Stimulated activated effector memory CD8-positive, alpha-beta T cell treated with anti-CD3 and anti-CD28 coated beads, Interleukin-12 subunit alpha, Interleukin-12 subunit beta, amount 100 ng/mL, for 72 hours (primary cell): ENCODE data around the gene WDFY2.
"Not testable (repeated sequence)": the region's sequence is repeated elsewhere in the genome, so short reads cannot be mapped to it uniquely, and the experiment has no call there.

Source experiments
- ATAC-seq: fragments of 150-1000 bp; cut with Tn5 transposase; 2 replicates; pipeline ENCODE4 v1.10.0; 2021
- DNase-seq, 2 donors: peaks; one replicate each; pipeline ENCODE4 v3.0.0; 2021 to 2022; ENCODE audit warnings: low spot score in 2 of 2
- H3K27ac Mint-ChIP-seq: one replicate; pipeline ENCODE4 v1.8.0; 2022; ENCODE audit warnings: mild to moderate bottlenecking, mixed read lengths
- H3K36me3 Mint-ChIP-seq: one replicate; pipeline ENCODE4 v1.8.0; 2022; ENCODE audit warnings: mild to moderate bottlenecking, mixed read lengths
- H3K4me1 Mint-ChIP-seq: one replicate; pipeline ENCODE4 v1.8.0; 2022; ENCODE audit warnings: mixed read lengths
- H3K4me3 Mint-ChIP-seq: one replicate; pipeline ENCODE4 v1.8.0; 2022; ENCODE audit warnings: mild to moderate bottlenecking, mixed read lengths
- H3K9me3 Mint-ChIP-seq: one replicate; pipeline ENCODE4 v1.8.0; 2022; ENCODE audit warnings: mixed read lengths

Gene WDFY2

DNA sequence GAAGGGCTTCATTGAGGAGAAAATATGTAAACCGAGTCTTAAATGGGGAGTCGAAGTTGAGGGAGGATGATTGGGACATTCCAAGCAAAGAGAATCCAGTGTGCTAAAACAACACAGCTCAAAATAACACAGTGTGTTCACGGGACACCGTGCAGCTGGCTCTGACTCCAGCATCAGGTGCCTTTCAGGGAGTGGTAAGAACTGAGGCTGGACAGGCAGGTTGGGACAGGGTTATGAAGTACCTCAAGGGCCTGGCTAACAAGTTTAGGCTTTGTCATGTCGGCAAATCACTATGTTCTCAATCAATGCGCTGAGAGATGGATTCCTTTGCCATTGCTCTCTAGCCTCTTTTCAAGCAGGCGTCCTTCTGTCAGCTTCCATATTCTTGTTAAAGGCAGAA is 27.5 kb upstream of the WDFY2 start:
- Mint-ChIP-seq H3K4me3 (no peak overlapping the region), H3K36me3 (no peaks in the 10 kb centered on the region), H3K4me1 (peaks cover 25% of the 10 kb centered on the region), H3K27ac (no peak overlapping the region), H3K9me3 (no peaks in the 10 kb centered on the region)
- ATAC-seq (no peak), DNase-seq (no peak)

DNA sequence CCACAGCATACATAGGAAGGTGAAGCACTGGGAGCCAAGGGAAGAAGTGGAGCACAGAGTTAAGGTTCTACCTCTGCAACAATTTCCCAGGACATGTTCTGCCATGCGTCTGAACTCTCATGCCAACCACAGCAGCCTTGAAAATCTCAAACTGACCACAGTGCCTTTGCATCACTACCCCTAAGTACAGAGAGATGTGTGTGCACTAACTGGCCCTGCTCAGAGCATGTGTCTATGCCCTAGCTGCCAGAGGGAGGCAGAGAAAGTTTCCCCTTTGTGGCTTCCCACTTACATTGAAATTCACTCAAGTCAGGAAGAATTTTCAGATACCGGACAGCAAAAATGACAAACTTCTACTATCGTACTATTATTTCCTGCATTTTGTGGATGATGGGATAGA is 26.8 kb upstream of the WDFY2 start:
- H3K4me3 Mint-ChIP-seq: no peak overlapping the region
- ATAC-seq (no peak), DNase-seq (no peak)
- H3K4me1 Mint-ChIP-seq: peaks cover 32% of the 10 kb centered on the region
- no peak overlapping the region for H3K27ac Mint-ChIP-seq
- no peaks in the 10 kb centered on the region for H3K36me3 Mint-ChIP-seq
- H3K9me3 Mint-ChIP-seq: no peaks in the 10 kb centered on the region

DNA sequence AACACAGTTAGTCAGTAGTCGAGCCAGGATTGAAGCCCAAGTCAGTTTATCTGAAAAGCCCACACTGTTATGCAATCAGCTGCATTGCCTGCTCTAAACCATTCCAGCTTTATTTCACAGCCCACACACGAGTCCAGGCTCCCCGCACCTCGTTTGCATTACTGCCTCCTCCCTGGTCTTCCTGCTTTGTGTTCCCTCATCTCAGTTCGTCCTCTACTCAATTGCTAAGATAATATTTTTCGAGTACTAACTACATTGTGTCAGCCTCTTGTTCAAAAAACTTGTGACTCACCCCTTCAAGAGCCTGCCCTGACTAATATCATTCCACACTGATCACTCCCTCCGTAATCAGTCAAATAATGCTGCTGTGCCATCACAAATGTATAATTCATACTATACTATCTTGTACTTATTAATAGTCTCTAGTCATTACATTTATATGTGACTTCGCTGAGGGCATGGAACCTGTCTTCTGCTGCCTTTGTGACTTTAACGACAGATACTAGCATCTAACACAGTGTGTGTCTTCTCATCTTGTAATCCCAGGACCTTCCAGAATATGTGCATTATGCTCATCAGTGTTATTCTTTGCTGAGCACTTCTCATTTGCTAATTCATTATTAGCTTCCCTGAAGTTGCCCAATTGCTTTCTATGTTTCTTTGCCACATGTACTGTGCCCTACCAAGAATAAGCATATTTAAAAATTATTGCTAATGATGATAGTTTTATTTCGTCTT is 26.2 kb upstream of the WDFY2 start:
- ATAC-seq (peak; percentile 88), DNase-seq (no peak)
- Mint-ChIP-seq H3K27ac (no peak overlapping the region), H3K9me3 (no peaks in the 10 kb centered on the region), H3K4me3 (no peak overlapping the region), H3K36me3 (no peaks in the 10 kb centered on the region), H3K4me1 (peaks cover 36% of the 10 kb centered on the region)

DNA sequence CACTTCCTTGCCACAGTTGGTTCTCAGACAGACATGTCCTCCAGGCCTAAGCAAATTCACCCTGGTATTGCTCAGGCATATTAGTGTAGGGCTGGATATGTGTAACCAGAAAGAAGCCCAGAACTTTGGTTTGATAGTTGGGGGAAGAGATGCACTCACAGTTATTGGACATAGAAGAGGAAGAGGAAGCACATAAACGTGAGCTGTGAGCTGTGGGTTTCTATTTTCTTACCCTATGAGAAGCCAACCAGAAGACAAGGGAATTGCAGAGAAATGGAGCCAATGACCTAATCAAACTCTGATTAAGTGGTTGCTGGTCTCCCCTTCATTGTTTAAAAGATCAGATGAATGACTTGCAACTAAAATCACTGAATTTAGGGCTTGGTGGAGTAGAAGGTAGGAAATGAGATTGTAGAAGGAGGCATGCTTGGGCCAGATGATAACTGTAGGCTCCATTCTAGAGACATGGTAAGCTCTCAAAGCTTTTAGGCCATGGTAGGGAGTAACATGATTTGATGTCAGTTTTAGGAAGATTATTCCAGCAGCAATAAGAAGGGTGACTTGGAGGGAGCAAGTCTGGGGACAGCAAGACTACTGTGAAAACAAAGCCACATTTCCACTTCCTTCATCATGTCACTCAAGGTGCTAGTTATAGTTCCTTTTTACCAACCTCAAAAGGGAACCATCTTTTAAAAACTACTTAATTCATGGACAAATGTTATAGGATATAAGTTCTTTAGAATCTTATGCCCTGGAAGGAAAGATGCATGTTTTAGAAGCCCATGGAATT is 24.1 kb upstream of the WDFY2 start:
- DNase-seq: no peak
- Mint-ChIP-seq H3K9me3 (no peaks in the 10 kb centered on the region), H3K27ac (no peak overlapping the region), H3K4me3 (no peak overlapping the region), H3K36me3 (no peaks in the 10 kb centered on the region), H3K4me1 (peaks cover 42% of the 10 kb centered on the region)
- ATAC-seq: no peak

DNA sequence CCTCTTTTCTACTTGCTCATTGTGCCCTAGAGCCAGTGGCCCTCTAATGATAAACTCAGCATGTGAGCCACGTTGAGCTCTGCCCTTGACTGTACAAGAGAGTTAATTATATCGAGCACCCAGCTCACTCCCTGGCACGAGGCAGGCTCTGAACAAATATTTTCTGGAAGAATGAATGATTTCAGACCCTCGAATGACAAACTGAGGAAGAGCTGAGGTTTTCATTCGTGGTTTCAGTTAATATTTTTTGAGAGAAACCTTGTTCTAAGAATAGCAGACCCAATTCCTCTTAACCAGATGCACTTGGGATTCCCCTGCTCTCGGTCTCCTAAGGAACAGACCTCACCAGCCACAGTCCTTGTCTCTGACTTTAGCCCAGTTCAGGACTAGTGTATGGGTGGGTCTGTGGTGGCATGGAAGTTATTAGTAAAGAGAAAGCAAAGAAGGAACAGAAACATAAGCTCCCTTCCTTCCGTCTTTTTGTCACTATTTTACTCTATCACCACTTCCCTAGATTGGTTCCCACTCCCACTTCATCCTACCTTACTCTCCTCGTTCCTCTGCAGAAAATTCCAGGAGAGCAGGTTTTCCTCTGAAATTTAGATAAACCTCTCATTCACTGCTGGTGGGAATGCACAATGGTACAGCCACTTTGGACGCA is 22.1 kb upstream of the WDFY2 start:
- Mint-ChIP-seq H3K9me3 (no peaks in the 10 kb centered on the region), H3K36me3 (no peaks in the 10 kb centered on the region), H3K4me1 (peaks cover 42% of the 10 kb centered on the region), H3K27ac (peak overlapping the region; percentile 36), H3K4me3 (peak overlapping the region; percentile 13)
- peak; percentile 85 for ATAC-seq
- no peak for DNase-seq

DNA sequence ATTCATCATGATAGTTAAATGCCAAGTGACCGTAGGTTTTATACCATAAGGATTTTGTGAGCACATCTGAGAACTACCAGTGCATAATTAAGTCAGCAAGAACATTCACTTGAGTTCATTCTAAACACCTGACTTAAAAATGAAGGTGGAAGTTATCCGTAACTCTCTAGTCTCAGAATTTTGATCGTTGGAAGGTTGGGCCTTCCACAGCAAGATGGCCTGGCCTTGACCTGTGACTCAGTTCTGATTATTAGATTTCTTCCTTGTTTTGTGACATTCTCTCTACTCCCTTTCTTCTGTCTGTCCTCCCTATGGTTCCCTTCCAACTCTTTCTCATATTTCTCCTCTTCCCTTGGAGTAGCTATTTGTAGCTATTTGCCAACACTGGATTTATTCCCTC is 20.0 kb upstream of the WDFY2 start:
- Mint-ChIP-seq H3K4me3 (no peak overlapping the region), H3K36me3 (no peaks in the 10 kb centered on the region), H3K9me3 (peaks cover 2% of the 10 kb centered on the region), H3K4me1 (peaks cover 36% of the 10 kb centered on the region), H3K27ac (no peak overlapping the region)
- DNase-seq: no peak
- ATAC-seq: no peak

DNA sequence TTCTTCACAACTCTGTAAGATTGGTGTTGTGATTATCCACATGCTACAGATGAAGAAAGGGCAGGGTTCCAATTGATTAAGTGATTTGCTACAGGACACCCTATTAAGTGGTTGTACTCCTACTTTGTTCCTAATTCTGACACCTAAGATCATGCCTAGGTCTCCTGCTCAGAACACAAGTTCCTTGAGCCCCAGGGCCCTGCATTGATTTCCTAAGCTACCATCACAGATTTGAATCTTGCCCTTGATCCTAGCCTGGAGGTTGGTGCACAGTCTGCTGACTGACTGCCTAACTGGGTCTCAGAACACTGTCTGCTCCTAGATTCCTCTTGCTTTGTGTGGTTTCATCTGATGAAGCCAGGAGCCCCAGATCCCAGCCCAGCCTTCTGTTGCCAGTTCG is 19.6 kb upstream of the WDFY2 start:
- H3K36me3 Mint-ChIP-seq: no peaks in the 10 kb centered on the region
- peaks cover 35% of the 10 kb centered on the region for H3K4me1 Mint-ChIP-seq
- ATAC-seq (no peak), DNase-seq (no peak)
- H3K9me3 Mint-ChIP-seq: peaks cover 2% of the 10 kb centered on the region
- H3K27ac Mint-ChIP-seq: no peak overlapping the region
- no peak overlapping the region for H3K4me3 Mint-ChIP-seq

DNA sequence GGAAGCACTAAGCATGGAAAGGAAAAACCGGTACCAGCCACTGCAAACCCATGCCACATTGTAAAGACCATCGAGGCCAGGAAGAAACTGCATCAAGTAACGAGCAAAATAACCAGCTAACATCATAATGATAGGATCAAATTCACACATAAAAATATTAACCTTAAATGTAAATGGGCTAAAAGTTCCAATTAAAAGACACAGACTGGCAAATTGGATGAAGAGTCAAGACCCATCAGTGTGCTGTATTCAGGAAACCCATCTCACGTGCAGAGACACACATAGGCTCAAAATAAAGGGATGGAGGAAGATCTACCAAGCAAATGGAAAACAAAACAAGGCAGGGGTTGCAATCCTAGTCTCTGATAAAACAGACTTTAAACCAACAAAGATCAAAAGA is 15.3 kb upstream of the WDFY2 start:
- DNase-seq, H3K9me3 Mint-ChIP-seq, H3K4me3 Mint-ChIP-seq, H3K36me3 Mint-ChIP-seq, H3K27ac Mint-ChIP-seq, ATAC-seq, H3K4me1 Mint-ChIP-seq: not testable (repeated sequence)

DNA sequence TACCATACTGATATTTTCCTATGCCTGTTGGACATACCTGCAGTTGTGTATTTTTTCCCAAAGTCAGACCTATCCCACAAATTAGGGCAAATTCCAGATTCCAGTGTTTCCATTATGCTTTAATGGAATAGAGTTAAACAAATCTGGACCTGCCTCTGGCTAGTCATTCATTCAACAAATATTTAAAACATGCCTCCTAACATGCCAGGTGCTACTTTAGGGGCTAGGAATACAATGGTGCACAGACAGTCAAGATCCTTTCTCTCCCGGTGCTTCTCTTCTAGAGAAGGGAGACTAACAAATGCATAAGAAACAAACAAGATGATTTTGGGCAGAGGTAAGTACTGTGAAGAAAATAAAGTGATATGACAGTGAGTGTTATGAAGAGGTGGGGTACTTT is 7.5 kb upstream of the WDFY2 start:
- Mint-ChIP-seq H3K36me3 (no peaks in the 10 kb centered on the region), H3K4me3 (no peak overlapping the region), H3K27ac (no peak overlapping the region), H3K4me1 (no peaks in the 10 kb centered on the region), H3K9me3 (no peaks in the 10 kb centered on the region)
- no peak for DNase-seq
- ATAC-seq: no peak

DNA sequence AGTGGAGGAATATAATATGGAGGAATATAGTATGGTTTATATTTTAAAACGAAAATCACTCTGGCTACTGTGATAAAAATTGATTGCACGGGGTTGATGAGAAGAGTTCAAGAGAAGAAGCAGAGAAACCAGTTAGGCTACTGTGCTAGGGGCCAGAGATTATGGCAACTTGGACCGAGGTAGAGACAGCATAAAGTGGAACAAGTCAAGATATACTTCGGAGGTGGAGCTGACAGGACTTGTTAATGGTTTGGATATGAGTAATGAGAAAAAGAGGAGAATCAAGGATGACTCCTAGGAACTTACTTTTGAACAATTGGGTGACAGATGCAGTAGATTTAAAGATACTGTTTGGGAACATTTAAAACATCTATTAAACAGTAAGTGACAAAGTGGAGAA is 6.6 kb upstream of the WDFY2 start:
- H3K27ac Mint-ChIP-seq: no peak overlapping the region
- no peaks in the 10 kb centered on the region for H3K4me1 Mint-ChIP-seq
- ATAC-seq (no peak), DNase-seq (no peak)
- H3K9me3 Mint-ChIP-seq: no peaks in the 10 kb centered on the region
- H3K4me3 Mint-ChIP-seq: no peak overlapping the region
- H3K36me3 Mint-ChIP-seq: no peaks in the 10 kb centered on the region

DNA sequence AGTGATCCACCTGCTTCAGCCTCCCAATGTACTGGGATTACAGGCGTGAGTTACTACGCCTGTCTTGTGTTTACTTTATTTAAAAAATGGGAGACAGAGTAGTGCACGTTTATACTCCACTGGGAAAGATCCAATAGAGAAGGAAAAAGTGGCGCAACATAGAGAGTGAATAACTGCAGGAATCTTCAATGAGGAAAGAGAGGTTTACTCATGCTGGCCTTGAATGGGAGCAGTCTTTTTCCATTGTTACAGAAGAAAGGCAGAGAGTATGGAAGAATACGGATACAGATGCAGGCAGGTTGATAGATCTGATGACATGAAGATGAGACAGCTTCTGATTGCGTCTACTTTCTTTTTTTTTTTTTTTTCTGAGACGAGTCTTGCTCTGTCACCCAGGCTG is 4.6 kb upstream of the WDFY2 start:
- ATAC-seq (no peak), DNase-seq (no peak)
- Mint-ChIP-seq H3K4me1 (no peaks in the 10 kb centered on the region), H3K9me3 (no peaks in the 10 kb centered on the region), H3K27ac (no peak overlapping the region), H3K4me3 (no peak overlapping the region), H3K36me3 (peaks cover 7% of the 10 kb centered on the region)

DNA sequence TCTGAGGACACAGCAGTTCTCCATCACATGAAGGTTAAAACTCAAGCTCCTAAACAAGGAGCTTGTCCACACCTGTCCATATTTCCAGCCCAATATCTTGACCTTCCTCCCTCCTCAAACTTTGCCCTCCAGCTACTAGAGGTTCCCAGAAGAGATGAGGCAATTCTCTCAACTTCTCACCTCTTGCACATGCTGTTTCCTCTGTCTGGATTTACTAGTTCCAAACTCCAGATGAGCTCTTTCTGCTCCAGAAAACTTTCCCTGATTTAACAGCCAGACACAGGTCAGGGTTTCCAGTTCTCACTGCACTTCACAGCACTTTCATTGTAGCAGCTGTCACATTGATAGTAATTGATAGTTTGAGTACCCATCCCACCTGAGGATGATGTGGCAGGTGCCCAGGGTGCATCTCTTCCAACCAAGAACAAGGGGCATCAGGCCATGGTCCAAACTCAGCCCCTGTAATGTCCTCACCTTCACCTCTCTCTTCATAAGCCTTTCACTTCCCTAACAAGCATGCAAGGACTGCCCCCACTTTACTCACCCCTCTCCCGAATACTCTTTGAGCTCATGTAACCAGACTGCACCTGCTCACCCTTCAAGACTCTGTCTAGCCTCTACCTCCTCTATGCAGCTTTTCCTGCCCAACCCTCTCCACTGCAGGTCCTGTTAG is 3.0 kb upstream of the WDFY2 start:
- no peak for ATAC-seq
- DNase-seq: no peak
- no peak overlapping the region for H3K27ac Mint-ChIP-seq
- no peaks in the 10 kb centered on the region for H3K4me1 Mint-ChIP-seq
- H3K36me3 Mint-ChIP-seq: peaks cover 7% of the 10 kb centered on the region
- H3K4me3 Mint-ChIP-seq: no peak overlapping the region
- H3K9me3 Mint-ChIP-seq: no peaks in the 10 kb centered on the region

DNA sequence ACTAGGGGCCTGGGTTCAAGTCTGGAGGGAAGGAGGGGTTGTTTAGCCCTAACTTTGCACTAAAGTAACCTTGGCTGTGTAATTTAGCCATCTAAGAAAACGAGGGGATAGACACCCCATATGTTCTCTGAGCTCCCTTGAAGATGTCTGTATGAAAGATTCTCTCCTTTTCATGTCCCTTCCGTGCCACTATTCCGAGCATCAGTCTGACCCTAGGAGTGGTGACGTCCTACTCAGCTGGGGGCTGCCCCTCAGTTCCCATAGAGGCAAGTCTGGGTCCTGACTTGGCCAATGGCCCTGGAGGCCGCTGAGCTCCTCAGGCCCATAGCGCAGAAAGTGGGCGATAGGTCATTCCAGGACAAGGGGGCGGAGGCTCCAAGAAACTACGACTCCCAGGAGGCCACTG is 790 bp upstream of the WDFY2 start:
- Mint-ChIP-seq H3K4me1 (peaks cover 14% of the 10 kb centered on the region), H3K9me3 (no peaks in the 10 kb centered on the region), H3K36me3 (peaks cover 7% of the 10 kb centered on the region), H3K27ac (peak overlapping the region; percentile 91), H3K4me3 (peak overlapping the region; percentile 76)
- ATAC-seq (no peak), DNase-seq (no peak)

DNA sequence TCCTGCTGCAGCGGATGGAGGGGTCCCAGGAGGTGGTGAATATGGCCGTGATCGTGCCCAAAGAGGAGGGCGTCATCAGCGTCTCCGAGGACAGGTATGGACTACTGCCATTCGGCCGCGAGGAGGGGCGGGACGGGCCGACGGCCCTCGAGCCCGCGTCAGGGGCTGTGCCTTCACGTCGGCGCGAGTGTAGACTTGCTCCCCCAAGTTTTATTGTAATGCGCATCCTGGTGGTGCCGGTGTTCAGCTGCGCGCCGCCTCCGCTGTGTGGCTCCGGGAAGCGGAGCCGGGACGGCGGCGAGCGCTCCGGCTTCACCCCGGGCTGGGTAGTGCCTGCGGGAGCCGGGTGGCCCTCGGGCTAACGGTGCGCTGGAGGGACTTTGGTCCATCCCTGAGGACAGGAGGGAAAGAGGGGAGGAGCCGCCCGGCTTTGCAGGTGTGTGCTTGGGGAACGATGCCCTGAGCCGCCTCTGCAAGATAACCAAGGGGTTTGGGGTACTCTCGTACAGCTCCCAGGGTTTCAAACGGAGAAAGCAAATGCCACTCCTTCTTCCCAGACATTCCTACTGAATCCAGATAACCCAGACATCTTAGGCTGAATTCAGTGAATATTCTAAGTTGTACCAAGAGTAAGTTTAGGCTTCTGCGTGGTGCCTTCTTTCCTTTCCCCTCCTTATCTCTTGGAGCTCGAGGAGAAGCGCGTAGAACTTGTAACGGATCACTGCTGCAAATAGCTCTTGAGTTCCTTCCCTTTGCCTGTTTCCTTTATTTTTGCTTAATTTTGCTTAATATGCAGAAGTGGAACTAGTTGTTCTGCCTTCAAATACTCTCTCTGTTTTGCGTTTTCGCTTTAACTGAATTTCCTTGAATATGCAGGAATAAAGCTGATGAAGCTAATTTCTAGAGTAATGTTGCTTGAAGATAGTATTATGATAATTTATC is 740 bp downstream of the WDFY2 start:
- Mint-ChIP-seq H3K9me3 (no peaks in the 10 kb centered on the region), H3K4me3 (peak overlapping the region; percentile 76), H3K36me3 (peaks cover 7% of the 10 kb centered on the region), H3K4me1 (peaks cover 20% of the 10 kb centered on the region), H3K27ac (peak overlapping the region; percentile 91)
- ATAC-seq (peak; percentile 61), DNase-seq (no peak)
